ENCODE results near the gene AK5. TPM values are rescaled to one million over a fixed set of nuclear protein-coding genes. Genes with fewer than 3 reads are reported as not detected.

The AK5 gene
- total and polyA plus RNA-seq, 4 donors, result 0.06 to 3.0 (median 0.15) TPM; not detected in 1

- Histone ChIP-seq H3K4me1 (ENCODE audit: control insufficient read depth in 5 of 5, insufficient read depth in 5 of 5, low read length in 5 of 5) (peaks cover 0 to 3% (median 0%) of the 10 kb centered on the region in 5 donors), H3K4me3 (no peak overlapping the region), H3K27ac (ENCODE audit: low read depth in 1 of 2, low read length in 1 of 2) (no peak overlapping the region), H3K9ac (ENCODE audit: insufficient read depth in 1 of 2, low read length in 2 of 2) (no peak overlapping the region), H3K36me3 (ENCODE audit: control insufficient read depth in 4 of 4, insufficient read depth in 4 of 4, low read length in 4 of 4) (peaks cover 9 to 35% (median 26%) of the 10 kb centered on the region in 4 donors), H3K27me3 (ENCODE audit: control insufficient read depth in 3 of 3, insufficient read depth in 3 of 3, low read length in 2 of 3) (no peaks in the 10 kb centered on the region), H3K9me3 (ENCODE audit: control insufficient read depth in 4 of 4, insufficient read depth in 3 of 4, low read length in 3 of 4) (peaks cover 0 to 2% (median 0%) of the 10 kb centered on the region in 4 donors)
- 78 to 79% methylated on average over 3 of the region's 3 CpGs for WGBS, 2 donors
- ATAC-seq (ENCODE audit: insufficient read depth, low FRiP score) (no peak), DNase-seq (no peak)
- TF ChIP-seq CTCF (IDR thresholded peaks at IDR 0.05; ENCODE audit: control extremely low read depth, extremely low read depth), result no peak
Measured at GRCh38 chr1:77562596-77563150, 280.9 kb downstream of the AK5 start.

GRCh38 chr1:77565321-77565720, 283.5 kb downstream of the AK5 start:
- no peak overlapping the region for H3K27ac ChIP-seq (ENCODE audit: low read depth in 1 of 2, low read length in 1 of 2)
- 82 to 83% methylated on average over 4 of the region's 4 CpGs for whole genome bisulfite sequencing, 2 donors
- no peak for TF ChIP-seq CTCF (IDR thresholded peaks at IDR 0.05; ENCODE audit: control extremely low read depth, extremely low read depth)

GRCh38 chr1:77571642-77572041, 289.8 kb downstream of the AK5 start:
- H3K9ac ChIP-seq (ENCODE audit: insufficient read depth in 1 of 2, low read length in 2 of 2), result no peak overlapping the region
- WGBS, 2 donors, result 99 to 100% methylated on average over 3 of the region's 3 CpGs
- H3K36me3 ChIP-seq (ENCODE audit: control insufficient read depth in 4 of 4, insufficient read depth in 4 of 4, low read length in 4 of 4), result peaks cover 4 to 33% (median 19%) of the 10 kb centered on the region in 4 donors
- H3K9me3 ChIP-seq (ENCODE audit: control insufficient read depth in 4 of 4, insufficient read depth in 3 of 4, low read length in 3 of 4), result no peaks in the 10 kb centered on the region
- no peaks in the 10 kb centered on the region for H3K27me3 ChIP-seq (ENCODE audit: control insufficient read depth in 3 of 3, insufficient read depth in 3 of 3, low read length in 2 of 3)
- no peak overlapping the region for H3K27ac ChIP-seq (ENCODE audit: low read depth in 1 of 2, low read length in 1 of 2)
- DNase-seq (no peak), ATAC-seq (ENCODE audit: insufficient read depth, low FRiP score) (no peak)
- TF ChIP-seq CTCF (IDR thresholded peaks at IDR 0.05; ENCODE audit: control extremely low read depth, extremely low read depth), result no peak
- H3K4me3 ChIP-seq, result no peak overlapping the region
- H3K4me1 ChIP-seq (ENCODE audit: control insufficient read depth in 5 of 5, insufficient read depth in 5 of 5, low read length in 5 of 5), result no peaks in the 10 kb centered on the region

More at GRCh38 chr1:77565321-77565720, 283.5 kb downstream of the AK5 start:
- H3K27me3 ChIP-seq (ENCODE audit: control insufficient read depth in 3 of 3, insufficient read depth in 3 of 3, low read length in 2 of 3), result no peaks in the 10 kb centered on the region
- no peak overlapping the region for H3K9ac ChIP-seq (ENCODE audit: insufficient read depth in 1 of 2, low read length in 2 of 2)
- H3K9me3 ChIP-seq (ENCODE audit: control insufficient read depth in 4 of 4, insufficient read depth in 3 of 4, low read length in 3 of 4), result no peaks in the 10 kb centered on the region
- H3K4me1 ChIP-seq (ENCODE audit: control insufficient read depth in 5 of 5, insufficient read depth in 5 of 5, low read length in 5 of 5), result peaks cover 0 to 3% (median 0%) of the 10 kb centered on the region in 5 donors
- no peak overlapping the region for H3K4me3 ChIP-seq
- DNase-seq, result no peak
- H3K36me3 ChIP-seq (ENCODE audit: control insufficient read depth in 4 of 4, insufficient read depth in 4 of 4, low read length in 4 of 4), result peaks cover 9 to 44% (median 27%) of the 10 kb centered on the region in 4 donors
- no peak for ATAC-seq (ENCODE audit: insufficient read depth, low FRiP score)

GRCh38 chr1:77579547-77579946, 297.7 kb downstream of the AK5 start:
- DNase-seq, result no peak
- Histone ChIP-seq H3K9me3 (ENCODE audit: control insufficient read depth in 4 of 4, insufficient read depth in 3 of 4, low read length in 3 of 4) (no peaks in the 10 kb centered on the region), H3K9ac (ENCODE audit: insufficient read depth in 1 of 2, low read length in 2 of 2) (no peak overlapping the region), H3K36me3 (ENCODE audit: control insufficient read depth in 4 of 4, insufficient read depth in 4 of 4, low read length in 4 of 4) (peaks cover 14 to 33% (median 24%) of the 10 kb centered on the region in 4 donors), H3K4me1 (ENCODE audit: control insufficient read depth in 5 of 5, insufficient read depth in 5 of 5, low read length in 5 of 5) (no peaks in the 10 kb centered on the region), H3K27me3 (ENCODE audit: control insufficient read depth in 3 of 3, insufficient read depth in 3 of 3, low read length in 2 of 3) (no peaks in the 10 kb centered on the region), H3K27ac (ENCODE audit: low read depth in 1 of 2, low read length in 1 of 2) (no peak overlapping the region), H3K4me3 (no peak overlapping the region)
- 97 to 99% methylated on average over 3 of the region's 3 CpGs for WGBS, 2 donors
- no peak for TF ChIP-seq CTCF (IDR thresholded peaks at IDR 0.05; ENCODE audit: control extremely low read depth, extremely low read depth)
- ATAC-seq (ENCODE audit: insufficient read depth, low FRiP score), result no peak

Data from lung (tissue), 12 donors.